Eye (tissue), 1 donor: Measurements from ENCODE around the gene SPAG6.

ENCODE experiments used
- DNase-seq: peaks from one replicate; pipeline ENCODE4 v3.0.0-alpha.2; 2015

Gene SPAG6

GRCh38 chr10:22322641-22323160, 22.6 kb upstream of the SPAG6 start:
- DNase-seq = no peak

- DNase-seq = peak; percentile 26
These were observed 21.6 kb upstream of the SPAG6 start for GRCh38 chr10:22323538-22324305.

GRCh38 chr10:22324413-22324812, 20.9 kb upstream of the SPAG6 start:
- peak; percentile 42 for DNase-seq

GRCh38 chr10:22324893-22325271, 20.4 kb upstream of the SPAG6 start:
- DNase-seq = no peak

GRCh38 chr10:22325272-22326144, 19.8 kb upstream of the SPAG6 start:
- DNase-seq = peak; percentile 87

GRCh38 chr10:22326145-22326702, 19.1 kb upstream of the SPAG6 start:
- DNase-seq = no peak

- DNase-seq = no peak
These were observed 16.1 kb upstream of the SPAG6 start for GRCh38 chr10:22329150-22329549.

GRCh38 chr10:22332116-22332692, 13.1 kb upstream of the SPAG6 start:
- DNase-seq = peak; percentile 28

- peak; percentile 66 for DNase-seq
These were observed 11.9 kb upstream of the SPAG6 start for GRCh38 chr10:22333167-22333974.

GRCh38 chr10:22333975-22334282, 11.4 kb upstream of the SPAG6 start:
- no peak for DNase-seq

- DNase-seq = peak; percentile 88
These were observed 10.7 kb upstream of the SPAG6 start for GRCh38 chr10:22334414-22335172.

GRCh38 chr10:22335173-22335933, 9.9 kb upstream of the SPAG6 start:
- peak; percentile 86 for DNase-seq

- peak; percentile 60 for DNase-seq
These were observed 7.0 kb upstream of the SPAG6 start for GRCh38 chr10:22338185-22338900.

- no peak for DNase-seq
These were observed 6.4 kb upstream of the SPAG6 start for GRCh38 chr10:22338931-22339330.

- DNase-seq = no peak
These were observed 5.5 kb upstream of the SPAG6 start for GRCh38 chr10:22339761-22340328.

GRCh38 chr10:22340329-22341189, 4.7 kb upstream of the SPAG6 start:
- peak; percentile 96 for DNase-seq

GRCh38 chr10:22341190-22341925, 3.9 kb upstream of the SPAG6 start:
- peak; percentile 83 for DNase-seq

- no peak for DNase-seq
These were observed 3.4 kb upstream of the SPAG6 start for GRCh38 chr10:22341926-22342196.
